Measurements from ENCODE around the gene MYH8. TPM values are rescaled to one million over a fixed set of nuclear protein-coding genes. Genes with fewer than 3 reads are reported as not detected.

MYH8 gene
- total RNA-seq, 3 donors from 2014 or later = not detected

- H3K36me3 ChIP-seq (ENCODE audit: low read depth) = no peaks in the 10 kb centered on the region
- H3K4me1 ChIP-seq (ENCODE audit: low read depth) = no peaks in the 10 kb centered on the region
- H3K4me3 ChIP-seq = no peak overlapping the region
- ATAC-seq (no peak), DNase-seq (no peak)
- intact Hi-C loops (cut with DNase I, micrococcal nuclease) = no loop called here
- no peak for TF ChIP-seq CTCF (IDR thresholded peaks at IDR 0.05)
- H3K9me3 ChIP-seq = no peaks in the 10 kb centered on the region
Measured at GRCh38 chr17:10368561-10368960, 53.2 kb downstream of the MYH8 start.

- no peaks in the 10 kb centered on the region for H3K4me1 ChIP-seq (ENCODE audit: low read depth)
- no peak for ATAC-seq
- no peaks in the 10 kb centered on the region for H3K36me3 ChIP-seq (ENCODE audit: low read depth)
- no peaks in the 10 kb centered on the region for H3K9me3 ChIP-seq
- H3K4me3 ChIP-seq = no peak overlapping the region
- TF ChIP-seq CTCF (IDR thresholded peaks at IDR 0.05) = no peak
- intact Hi-C loops (cut with DNase I, micrococcal nuclease) = no loop called here
- no peak for DNase-seq
Measured at GRCh38 chr17:10360578-10360977, 61.2 kb downstream of the MYH8 start.

GRCh38 chr17:10357768-10358167, 64.0 kb downstream of the MYH8 start:
- DNase-seq (peak in 1 of 3 donors; percentile 29), ATAC-seq (no peak)
- H3K4me1 ChIP-seq (ENCODE audit: low read depth) = no peaks in the 10 kb centered on the region
- TF ChIP-seq CTCF (IDR thresholded peaks at IDR 0.05) = no peak
- H3K9me3 ChIP-seq = no peaks in the 10 kb centered on the region
- no peak overlapping the region for H3K4me3 ChIP-seq
- H3K36me3 ChIP-seq (ENCODE audit: low read depth) = no peaks in the 10 kb centered on the region
- intact Hi-C loops (cut with DNase I, micrococcal nuclease) = no loop called here

GRCh38 chr17:10354651-10355050, 67.1 kb downstream of the MYH8 start:
- no peak overlapping the region for H3K4me3 ChIP-seq
- DNase-seq (no peak), ATAC-seq (no peak)
- no peak for TF ChIP-seq CTCF (IDR thresholded peaks at IDR 0.05)
- no peaks in the 10 kb centered on the region for H3K9me3 ChIP-seq
- H3K36me3 ChIP-seq (ENCODE audit: low read depth) = no peaks in the 10 kb centered on the region
- intact Hi-C loops (cut with DNase I, micrococcal nuclease) = no loop called here
- H3K4me1 ChIP-seq (ENCODE audit: low read depth) = no peaks in the 10 kb centered on the region

GRCh38 chr17:10352893-10353292, 68.9 kb downstream of the MYH8 start:
- no peak for TF ChIP-seq CTCF (IDR thresholded peaks at IDR 0.05)
- DNase-seq (no peak), ATAC-seq (no peak)

GRCh38 chr17:10349403-10349802, 72.3 kb downstream of the MYH8 start:
- H3K9me3 ChIP-seq = no peaks in the 10 kb centered on the region
- no peak for TF ChIP-seq CTCF (IDR thresholded peaks at IDR 0.05)
- ATAC-seq = peak; percentile 14
- H3K4me3 ChIP-seq = no peak overlapping the region
- no peaks in the 10 kb centered on the region for H3K4me1 ChIP-seq (ENCODE audit: low read depth)
- peak in 1 of 3 donors; percentile 13 for DNase-seq
- intact Hi-C loops (cut with DNase I, micrococcal nuclease) = no loop called here
- no peaks in the 10 kb centered on the region for H3K36me3 ChIP-seq (ENCODE audit: low read depth)

More at GRCh38 chr17:10352893-10353292, 68.9 kb downstream of the MYH8 start:
- no peaks in the 10 kb centered on the region for H3K4me1 ChIP-seq (ENCODE audit: low read depth)
- no peak overlapping the region for H3K4me3 ChIP-seq
- H3K9me3 ChIP-seq = no peaks in the 10 kb centered on the region
- no peaks in the 10 kb centered on the region for H3K36me3 ChIP-seq (ENCODE audit: low read depth)
- intact Hi-C loops (cut with DNase I, micrococcal nuclease) = no loop called here
